Muscle of leg (tissue), 11 donors: ENCODE results near the gene CMSS1. TPM values are rescaled to one million over a fixed set of nuclear protein-coding genes. Genes with fewer than 3 reads are reported as not detected.

Experiments used
- DNase-seq: peaks from one replicate; pipeline ENCODE4 v3.0.0; 2013
- H3K27ac ChIP-seq: one replicate; pipeline ENCODE4 v1.5.1; 2013; ENCODE audit warnings: mild to moderate bottlenecking, low read length, control low read depth
- H3K27me3 ChIP-seq: one replicate; pipeline ENCODE4 v1.6.1; 2013; ENCODE audit warnings: low read length; ENCODE audit not compliant: control insufficient read depth, insufficient read depth
- H3K36me3 ChIP-seq: one replicate; pipeline ENCODE4 v1.6.1; 2013; ENCODE audit warnings: low read length; ENCODE audit not compliant: control insufficient read depth, insufficient read depth
- H3K4me1 ChIP-seq: one replicate; pipeline ENCODE4 v1.6.1; 2013; ENCODE audit warnings: low read length; ENCODE audit not compliant: control insufficient read depth, insufficient read depth
- H3K4me3 ChIP-seq: one replicate; pipeline ENCODE4 v1.5.1; 2013; ENCODE audit warnings: low read length, control low read depth
- H3K9me3 ChIP-seq: replicated peaks from 2 replicates; pipeline ENCODE4 v1.6.1; 2013; ENCODE audit warnings: low read depth, low read length; ENCODE audit not compliant: control insufficient read depth
- WGBS: methylation state at CpG from one replicate; pipeline ENCODE4 v1.1.5; 2013; ENCODE audit warnings: missing lambda C conversion rate; ENCODE audit not compliant: insufficient coverage; 5-methylcytosine and 5-hydroxymethylcytosine counted together
- polyA plus RNA-seq, 8 donors: library from polyadenylated mRNA; unstranded; fragments of 120-200 nt; gene quantifications; one replicate each; pipeline versions ENCODE4 v1.2.1 to v1.2.3, GENCODE V29; 2013; ENCODE audit warnings: inconsistent platforms in 1 of 8, low replicate concordance in 1 of 8; ENCODE audit not compliant: insufficient read length in 8 of 8, insufficient read depth in 1 of 8
- total RNA-seq: library from RNA; stranded (reverse); fragments of 120-200 nt; gene quantifications from one replicate; pipeline ENCODE4 v1.2.4, GENCODE V29; 2013

Gene CMSS1
- total and polyA plus RNA-seq, 9 donors, result 23.8 to 35.0 (median 29.0) TPM

DNA sequence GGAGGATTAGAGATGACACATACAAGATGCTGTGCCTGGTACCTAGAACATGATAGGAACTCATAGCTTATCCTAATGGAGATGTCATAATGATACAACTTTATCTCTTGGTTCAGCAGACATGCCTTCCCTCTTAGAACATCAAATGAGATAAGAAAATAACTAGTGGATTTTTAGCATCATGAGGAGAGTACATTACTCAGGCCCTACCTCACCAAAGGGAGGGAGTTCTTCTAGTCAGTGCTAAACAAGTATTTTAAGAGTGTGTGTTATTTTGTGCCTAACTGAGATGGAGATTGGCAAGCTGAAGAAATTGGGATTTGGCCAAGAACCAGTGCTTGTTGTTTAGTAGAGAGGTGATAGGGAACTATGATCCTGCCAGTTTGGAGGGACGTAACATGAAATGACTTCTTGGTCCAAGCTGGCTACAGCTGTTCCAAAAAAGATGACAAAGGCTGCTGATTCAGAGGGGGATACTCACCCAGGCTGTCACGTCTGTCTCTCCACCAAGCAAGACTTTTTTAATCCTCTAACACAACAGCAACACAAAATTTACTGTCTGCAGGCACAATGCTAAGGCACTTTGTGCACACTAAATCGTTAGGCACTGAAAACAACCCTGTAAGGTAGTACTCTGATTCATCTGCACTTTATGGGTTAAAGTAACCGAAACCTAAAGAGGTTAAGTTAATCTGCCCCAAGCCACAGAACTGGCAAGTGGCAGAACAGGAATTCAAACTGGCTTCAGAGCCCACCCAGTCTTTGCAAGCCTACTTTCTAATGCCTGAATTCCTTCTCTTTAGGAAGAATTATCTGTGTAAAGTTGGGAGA, 126.5 kb downstream of the CMSS1 start:
- Histone ChIP-seq H3K27me3 (no peaks in the 10 kb centered on the region), H3K4me3 (no peak overlapping the region), H3K9me3 (no peaks in the 10 kb centered on the region), H3K36me3 (no peaks in the 10 kb centered on the region), H3K27ac (peak overlapping the region; percentile 17), H3K4me1 (peaks cover 17% of the 10 kb centered on the region)
- 68% methylated on average over 4 of the region's 4 CpGs for WGBS
- no peak for DNase-seq

DNA sequence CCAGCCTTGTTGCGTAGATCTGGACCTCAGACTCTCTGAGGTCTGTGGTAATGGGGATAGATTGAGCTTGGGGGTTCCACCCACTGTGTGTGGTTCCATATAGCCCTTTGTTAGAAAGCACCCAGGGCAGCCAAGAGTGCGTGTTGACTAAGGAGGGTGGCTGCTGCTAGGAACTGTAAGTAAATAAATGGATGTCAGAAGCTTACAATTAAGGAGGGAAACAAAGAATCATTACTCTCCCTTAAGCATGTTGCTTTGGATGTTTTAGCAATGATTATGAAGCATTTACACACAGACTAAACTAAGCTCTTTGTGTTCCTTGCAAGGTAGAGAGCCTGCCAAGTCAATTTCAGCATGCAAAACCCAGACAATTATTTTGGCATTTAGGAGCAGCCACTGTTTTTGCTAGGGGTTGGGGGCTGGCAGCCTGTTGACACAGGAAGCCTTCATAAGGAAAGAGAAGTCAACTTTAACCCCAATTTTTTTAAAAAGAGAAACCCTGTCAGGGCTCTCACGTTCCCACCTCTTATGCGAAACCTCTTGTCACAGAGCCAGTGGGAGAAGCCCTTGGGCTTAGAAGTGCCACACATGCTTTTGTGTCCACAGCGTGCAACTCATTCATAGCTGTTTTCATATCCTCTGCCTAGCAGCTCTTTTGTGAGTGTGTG, 127.8 kb downstream of the CMSS1 start:
- Histone ChIP-seq H3K9me3 (no peaks in the 10 kb centered on the region), H3K36me3 (no peaks in the 10 kb centered on the region), H3K4me1 (peaks cover 17% of the 10 kb centered on the region), H3K27me3 (no peaks in the 10 kb centered on the region), H3K27ac (no peak overlapping the region), H3K4me3 (no peak overlapping the region)
- peak; percentile 61 for DNase-seq
- 83% methylated on average over 2 of the region's 5 CpGs for WGBS

DNA sequence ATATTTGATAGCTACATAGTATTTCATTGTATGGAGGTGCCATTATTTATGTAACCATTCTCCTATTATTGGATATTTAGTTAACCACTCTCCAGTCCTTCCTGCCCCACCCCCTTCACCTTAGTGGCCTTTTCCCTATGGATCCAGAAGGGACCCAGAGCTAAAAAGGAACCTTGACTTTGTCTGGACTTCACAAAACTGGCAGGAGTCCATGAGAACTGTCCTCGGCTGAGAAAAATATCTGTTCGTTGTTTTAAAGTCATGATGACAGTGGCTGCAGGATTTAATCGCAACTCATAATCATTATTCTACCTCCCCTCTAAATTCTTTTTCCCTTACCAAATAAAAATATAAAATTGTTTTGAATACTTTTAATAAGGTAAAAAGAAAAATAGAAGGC, 129.7 kb downstream of the CMSS1 start:
- no peaks in the 10 kb centered on the region for H3K36me3 ChIP-seq
- no CpG with 5 or more reads among the region's 3 CpGs for WGBS
- DNase-seq, result no peak
- no peaks in the 10 kb centered on the region for H3K9me3 ChIP-seq
- no peak overlapping the region for H3K4me3 ChIP-seq
- peaks cover 17% of the 10 kb centered on the region for H3K4me1 ChIP-seq
- H3K27ac ChIP-seq, result no peak overlapping the region
- H3K27me3 ChIP-seq, result no peaks in the 10 kb centered on the region

DNA sequence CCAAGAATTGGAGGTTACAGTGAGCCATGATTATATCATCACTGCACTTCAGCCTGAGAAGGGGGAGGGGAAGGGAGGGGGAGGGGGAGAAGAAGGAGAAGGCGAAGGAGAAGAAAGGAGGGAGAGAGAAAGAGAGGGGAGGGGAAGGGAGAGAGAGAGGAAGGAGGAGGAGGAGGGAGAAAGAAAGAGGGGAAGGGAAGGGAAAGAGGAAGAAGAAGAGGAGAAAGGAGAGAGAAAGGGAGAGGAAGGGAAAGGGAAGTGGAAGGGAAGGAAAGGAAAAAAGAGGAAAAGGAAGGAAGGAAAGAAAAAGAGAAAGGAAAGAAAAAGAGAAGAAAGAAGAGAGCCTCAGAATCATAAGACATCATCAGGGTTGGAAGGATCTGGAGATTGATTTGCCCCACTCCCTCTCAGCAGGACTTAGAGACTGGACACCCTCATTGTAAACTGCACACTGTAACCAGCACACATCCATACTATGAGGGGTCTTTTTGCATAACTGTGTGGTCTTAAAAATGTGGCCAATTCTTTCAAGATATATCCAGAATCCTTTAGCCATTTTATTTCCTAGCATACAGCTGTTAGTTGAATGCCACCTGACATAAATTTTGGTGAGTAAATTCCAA, 130.9 kb downstream of the CMSS1 start:
- Histone ChIP-seq H3K4me3 (no peak overlapping the region), H3K36me3 (no peaks in the 10 kb centered on the region), H3K9me3 (no peaks in the 10 kb centered on the region), H3K27ac (no peak overlapping the region), H3K27me3 (no peaks in the 10 kb centered on the region), H3K4me1 (peaks cover 17% of the 10 kb centered on the region)
- DNase-seq, result no peak
- WGBS, result 83% methylated on average over 1 of the region's 1 CpG

DNA sequence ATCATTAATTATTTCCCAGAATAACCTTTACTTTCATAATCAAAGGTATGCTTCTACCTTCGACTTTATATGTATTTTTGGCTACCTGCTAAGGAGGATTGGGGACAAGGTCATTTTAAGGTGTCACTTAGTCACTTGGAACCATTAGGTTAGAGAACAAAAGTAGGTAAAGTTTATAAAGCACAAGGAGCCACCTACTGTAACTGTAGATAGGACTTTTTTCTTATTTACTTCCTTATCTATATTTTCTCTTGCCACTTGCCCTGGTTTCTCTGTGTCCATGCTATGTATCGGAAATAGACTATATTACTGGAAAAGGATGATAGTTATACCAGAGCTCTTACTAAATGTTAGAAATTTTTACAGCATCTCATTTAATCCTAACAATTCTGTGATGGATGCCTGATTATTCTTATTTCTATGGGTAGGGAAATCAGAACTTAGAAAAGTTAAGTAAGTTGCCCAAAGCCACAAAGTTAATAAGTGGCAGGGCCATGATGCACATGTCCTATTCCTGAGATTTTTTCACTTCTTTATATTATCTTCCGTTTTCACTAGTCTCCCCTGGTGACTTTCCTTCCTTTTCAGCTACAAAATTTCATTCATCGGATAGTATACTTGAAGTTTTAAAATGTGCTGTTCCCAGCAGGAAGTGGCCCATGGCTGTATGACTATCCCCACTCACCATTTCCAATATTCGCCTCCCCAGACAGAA, 132.5 kb downstream of the CMSS1 start:
- Histone ChIP-seq H3K9me3 (no peaks in the 10 kb centered on the region), H3K36me3 (no peaks in the 10 kb centered on the region), H3K4me3 (no peak overlapping the region), H3K27me3 (no peaks in the 10 kb centered on the region), H3K27ac (no peak overlapping the region), H3K4me1 (peaks cover 6% of the 10 kb centered on the region)
- no peak for DNase-seq
- WGBS, result no CpG with 5 or more reads among the region's 5 CpGs

DNA sequence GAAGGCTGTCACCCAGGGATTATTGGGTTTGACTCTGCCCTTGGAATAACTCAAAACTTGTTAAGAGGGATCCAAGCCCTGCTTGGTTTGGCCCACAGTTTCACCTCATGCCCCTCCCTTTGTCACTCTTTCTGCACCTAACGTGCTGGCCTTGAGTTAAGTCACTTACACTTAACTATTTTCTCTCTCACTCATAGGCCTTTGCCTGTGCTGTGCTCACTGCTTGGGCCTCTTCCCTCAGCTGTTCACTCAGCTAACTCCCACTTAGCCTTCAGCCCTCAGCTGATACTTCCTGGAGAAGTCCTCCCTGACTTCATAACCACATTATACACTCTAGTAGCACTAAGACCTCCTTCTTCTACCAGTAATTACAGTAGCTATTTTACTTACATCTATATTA, 133.3 kb downstream of the CMSS1 start:
- Histone ChIP-seq H3K27ac (no peak overlapping the region), H3K4me3 (no peak overlapping the region), H3K27me3 (no peaks in the 10 kb centered on the region), H3K36me3 (no peaks in the 10 kb centered on the region), H3K9me3 (no peaks in the 10 kb centered on the region), H3K4me1 (no peaks in the 10 kb centered on the region)
- no peak for DNase-seq
- 58% methylated on average over 1 of the region's 1 CpG for WGBS

DNA sequence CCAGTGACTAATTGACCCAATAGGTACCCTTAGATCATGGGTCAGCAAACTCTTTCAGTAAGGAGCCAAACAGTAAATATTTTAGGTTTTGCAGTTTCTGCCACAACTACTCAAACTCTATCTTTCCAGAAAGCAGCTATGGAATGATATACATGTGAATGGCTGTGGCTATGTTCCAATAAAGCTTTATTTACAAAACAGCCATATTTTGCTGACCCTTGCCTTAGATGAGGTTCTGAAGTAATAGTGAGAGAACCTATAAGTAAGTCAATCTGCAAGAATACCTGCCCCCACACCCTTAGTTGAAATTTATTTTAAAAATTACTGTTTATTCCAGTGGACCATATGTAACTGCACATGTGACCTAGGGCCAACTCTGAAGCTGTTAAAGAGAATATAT, 134.0 kb downstream of the CMSS1 start:
- H3K4me1 ChIP-seq, result no peaks in the 10 kb centered on the region
- H3K36me3 ChIP-seq, result no peaks in the 10 kb centered on the region
- H3K4me3 ChIP-seq, result no peak overlapping the region
- no peak for DNase-seq
- no peaks in the 10 kb centered on the region for H3K9me3 ChIP-seq
- H3K27ac ChIP-seq, result no peak overlapping the region
- H3K27me3 ChIP-seq, result no peaks in the 10 kb centered on the region

DNA sequence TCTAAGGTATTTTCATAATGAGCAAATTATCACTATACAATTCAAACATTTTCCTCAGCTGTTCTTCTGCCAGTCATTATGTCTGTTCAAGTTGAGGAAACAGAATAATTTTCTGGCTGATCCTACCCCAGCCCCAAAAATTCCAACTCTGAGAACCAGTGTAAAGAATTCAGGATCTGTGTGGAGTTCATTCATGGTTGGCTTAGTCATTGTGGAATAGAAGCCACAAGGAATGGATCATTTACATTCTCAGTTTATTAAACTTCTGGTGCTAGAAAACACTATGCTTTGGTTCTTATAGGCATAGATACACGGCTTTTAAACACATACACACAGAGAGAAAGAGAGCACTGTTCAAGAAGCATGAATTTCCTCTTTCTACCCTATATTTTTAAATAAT, 134.6 kb downstream of the CMSS1 start:
- H3K27ac ChIP-seq, result no peak overlapping the region
- H3K4me1 ChIP-seq, result no peaks in the 10 kb centered on the region
- no CpG with 5 or more reads among the region's 1 CpG for whole genome bisulfite sequencing
- H3K9me3 ChIP-seq, result no peaks in the 10 kb centered on the region
- no peaks in the 10 kb centered on the region for H3K27me3 ChIP-seq
- H3K4me3 ChIP-seq, result no peak overlapping the region
- no peak for DNase-seq
- no peaks in the 10 kb centered on the region for H3K36me3 ChIP-seq

DNA sequence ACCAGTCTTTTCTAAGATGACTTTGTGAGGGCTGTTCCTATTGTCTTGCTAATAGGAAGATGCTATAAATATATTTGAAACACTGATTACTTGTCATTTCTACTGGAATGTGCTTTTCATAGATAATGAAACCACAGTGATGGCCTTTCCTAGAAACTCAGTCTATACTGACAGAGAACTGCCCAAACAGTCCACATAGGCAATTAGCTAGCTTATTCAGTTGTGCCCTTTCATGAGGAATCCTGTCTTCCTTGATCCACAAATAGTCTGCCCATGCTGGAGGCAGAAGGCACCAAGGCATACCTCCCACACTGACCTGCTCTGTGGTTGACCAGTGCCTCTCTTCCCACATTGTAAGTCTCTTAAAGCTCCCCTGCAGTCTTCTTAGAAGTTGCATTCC, 135.9 kb downstream of the CMSS1 start:
- H3K4me1 ChIP-seq, result peaks cover 6% of the 10 kb centered on the region

More for the DNA sequence above, 135.9 kb downstream of the CMSS1 start:
- Histone ChIP-seq H3K36me3 (no peaks in the 10 kb centered on the region), H3K27me3 (no peaks in the 10 kb centered on the region), H3K9me3 (no peaks in the 10 kb centered on the region), H3K4me3 (no peak overlapping the region), H3K27ac (no peak overlapping the region)
- DNase-seq, result no peak
